ENCODE results near the gene RTBDN. TPM values are rescaled to one million over a fixed set of nuclear protein-coding genes. Genes with fewer than 3 reads are reported as not detected.
A peak's percentile ranks its signal among the peaks of the same experiment; 100 is the strongest.

Gene RTBDN
- total RNA-seq, 1 donor: not detected

DNA sequence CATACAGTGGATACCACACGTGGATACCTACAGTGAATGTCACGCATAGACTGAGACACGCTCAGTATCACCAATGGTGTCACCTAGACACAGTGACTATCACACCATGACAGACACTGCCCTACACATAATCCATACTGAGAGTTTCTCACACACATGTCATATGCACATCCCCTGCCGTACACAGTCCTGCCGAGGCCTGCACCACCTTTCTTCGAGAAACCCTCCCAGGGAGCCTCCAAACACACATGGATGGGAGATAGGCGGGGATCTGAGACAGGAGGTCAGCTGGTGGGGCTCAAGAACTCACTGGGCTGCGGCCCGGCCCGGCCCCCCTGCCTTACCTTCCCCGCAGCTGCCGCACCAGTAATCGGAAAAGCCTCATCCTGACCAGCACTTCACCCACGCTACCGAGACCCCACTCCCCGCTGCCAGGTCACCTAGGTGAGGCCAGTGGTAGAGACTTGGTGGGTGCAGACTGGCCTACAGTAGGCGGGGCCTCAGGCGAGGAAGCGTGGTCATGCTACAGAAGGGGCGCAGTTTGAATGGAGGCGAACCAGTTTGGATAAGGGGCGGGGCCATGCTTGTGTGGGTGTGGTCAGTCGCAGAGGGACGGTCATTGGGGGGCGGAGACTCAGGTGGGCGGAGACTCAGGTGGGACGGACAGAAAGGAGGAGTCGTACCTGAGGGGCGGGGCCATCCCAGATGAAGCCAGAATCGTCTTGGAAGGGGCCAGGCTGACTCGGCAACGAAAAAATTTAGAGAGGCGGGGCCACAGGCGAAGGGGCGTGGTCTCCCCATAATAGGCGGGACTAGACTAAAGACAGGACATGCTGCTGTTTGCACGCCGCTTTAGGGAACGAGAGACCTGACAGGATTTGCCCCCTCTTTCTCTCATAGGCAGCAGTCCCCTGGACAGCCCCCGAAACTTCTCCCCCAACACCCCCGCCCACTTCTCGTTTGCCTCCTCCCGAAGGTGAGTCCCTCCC lies 6.0 kb upstream of the RTBDN start:
- TF ChIP-seq, protein P1, sequence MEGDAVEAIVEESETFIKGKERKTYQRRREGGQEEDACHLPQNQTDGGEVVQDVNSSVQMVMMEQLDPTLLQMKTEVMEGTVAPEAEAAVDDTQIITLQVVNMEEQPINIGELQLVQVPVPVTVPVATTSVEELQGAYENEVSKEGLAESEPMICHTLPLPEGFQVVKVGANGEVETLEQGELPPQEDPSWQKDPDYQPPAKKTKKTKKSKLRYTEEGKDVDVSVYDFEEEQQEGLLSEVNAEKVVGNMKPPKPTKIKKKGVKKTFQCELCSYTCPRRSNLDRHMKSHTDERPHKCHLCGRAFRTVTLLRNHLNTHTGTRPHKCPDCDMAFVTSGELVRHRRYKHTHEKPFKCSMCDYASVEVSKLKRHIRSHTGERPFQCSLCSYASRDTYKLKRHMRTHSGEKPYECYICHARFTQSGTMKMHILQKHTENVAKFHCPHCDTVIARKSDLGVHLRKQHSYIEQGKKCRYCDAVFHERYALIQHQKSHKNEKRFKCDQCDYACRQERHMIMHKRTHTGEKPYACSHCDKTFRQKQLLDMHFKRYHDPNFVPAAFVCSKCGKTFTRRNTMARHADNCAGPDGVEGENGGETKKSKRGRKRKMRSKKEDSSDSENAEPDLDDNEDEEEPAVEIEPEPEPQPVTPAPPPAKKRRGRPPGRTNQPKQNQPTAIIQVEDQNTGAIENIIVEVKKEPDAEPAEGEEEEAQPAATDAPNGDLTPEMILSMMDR (IDR thresholded peaks at IDR 0.05; ENCODE audit: insufficient read depth, low read depth, low read length): no peak
- H3K4me3 ChIP-seq (ENCODE audit: low read depth, low read length): peak overlapping the region; percentile 45
- DNase-seq (ENCODE audit: low read depth): peak; percentile 53

DNA sequence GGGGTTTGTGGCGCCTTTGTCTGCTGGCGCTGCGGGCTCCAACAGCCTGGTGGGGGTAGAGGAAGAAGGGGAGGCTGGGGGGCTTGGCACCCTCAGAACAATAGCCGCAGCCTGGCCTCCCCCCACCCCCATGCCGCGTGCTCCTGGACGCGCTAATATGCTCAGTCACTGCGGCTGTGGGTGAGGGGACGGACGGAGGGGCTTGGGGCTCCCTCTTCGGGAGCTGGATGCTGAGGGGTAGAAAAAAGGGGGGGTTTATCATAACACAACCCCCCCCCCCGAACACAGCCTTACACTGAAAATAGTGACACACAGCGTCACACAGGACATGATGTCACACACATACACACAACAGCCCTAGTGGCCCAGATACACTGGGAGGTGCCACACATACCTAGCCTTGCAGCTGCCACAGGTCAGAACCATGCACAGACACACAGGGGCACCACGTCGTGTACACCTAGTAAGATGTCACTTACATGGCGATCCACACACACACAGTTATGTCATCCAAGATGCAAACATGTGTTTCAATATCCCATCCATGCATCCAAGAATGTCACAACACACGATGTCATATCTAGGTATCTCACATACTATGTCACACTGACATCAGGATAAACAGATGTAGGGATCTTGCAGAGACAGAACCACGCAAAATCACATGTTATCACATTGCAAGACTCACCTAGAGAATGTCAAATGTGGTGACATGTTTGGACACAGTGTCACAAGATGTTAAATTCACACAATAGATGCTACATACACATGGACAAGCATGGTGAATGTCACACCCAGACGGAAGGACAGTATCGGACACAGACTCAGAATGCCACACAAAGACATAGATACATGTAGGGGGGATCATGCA lies 4.7 kb upstream of the RTBDN start:
- TF ChIP-seq, protein P1 (IDR thresholded peaks at IDR 0.05; ENCODE audit: insufficient read depth, low read depth, low read length): no peak
- no peak for DNase-seq (ENCODE audit: low read depth)

DNA sequence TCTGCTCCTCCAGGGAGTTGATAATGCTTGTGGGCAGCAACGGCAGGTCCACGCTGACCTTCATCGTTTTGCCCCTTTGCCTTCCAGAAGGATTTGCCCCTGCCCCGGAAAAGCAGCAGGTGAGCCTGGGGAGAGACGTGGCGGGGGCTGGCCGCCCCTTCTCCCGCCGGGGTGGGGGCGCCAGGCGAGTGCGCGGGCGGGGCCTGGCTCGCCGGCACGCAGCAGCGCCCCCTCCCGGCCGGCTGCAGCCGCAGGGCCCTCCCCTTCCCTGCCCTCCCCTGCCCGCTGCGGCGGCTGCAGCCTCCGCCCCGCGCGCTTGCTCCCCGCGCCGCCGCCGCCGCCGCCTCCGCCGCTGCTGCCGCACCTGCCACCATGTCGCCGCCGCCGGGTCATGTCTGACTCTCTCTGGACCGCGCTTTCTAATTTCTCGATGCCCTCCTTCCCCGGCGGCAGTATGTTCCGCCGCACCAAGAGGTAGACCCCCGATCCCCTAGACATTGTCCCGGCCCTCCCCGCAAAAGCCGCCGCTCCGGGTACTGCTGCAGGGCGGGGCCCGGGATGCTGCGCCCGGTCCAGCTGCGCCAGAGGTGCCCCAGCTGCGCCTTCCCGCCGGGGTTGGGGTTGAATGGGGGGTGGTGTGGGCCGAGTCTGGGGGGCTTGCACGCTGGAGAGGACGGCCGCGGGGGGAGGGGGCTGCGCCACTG lies 4.0 kb upstream of the RTBDN start, which contains the start of gene MAST1:
TSS of gene MAST1 (plus strand) at position 334 of the 704 bp plus-strand sequence. CDS start at position 392, 58 bp downstream.
- TF ChIP-seq, protein P1 (IDR thresholded peaks at IDR 0.05; ENCODE audit: insufficient read depth, low read depth, low read length): no peak
- peak within 1 kb of the TSS; percentile 34 for H3K4me3 ChIP-seq (ENCODE audit: low read depth, low read length)
- DNase-seq (ENCODE audit: low read depth): peak; percentile 17

More for the DNA sequence above, 4.7 kb upstream of the RTBDN start:
- no peak overlapping the region for H3K4me3 ChIP-seq (ENCODE audit: low read depth, low read length)

DNA sequence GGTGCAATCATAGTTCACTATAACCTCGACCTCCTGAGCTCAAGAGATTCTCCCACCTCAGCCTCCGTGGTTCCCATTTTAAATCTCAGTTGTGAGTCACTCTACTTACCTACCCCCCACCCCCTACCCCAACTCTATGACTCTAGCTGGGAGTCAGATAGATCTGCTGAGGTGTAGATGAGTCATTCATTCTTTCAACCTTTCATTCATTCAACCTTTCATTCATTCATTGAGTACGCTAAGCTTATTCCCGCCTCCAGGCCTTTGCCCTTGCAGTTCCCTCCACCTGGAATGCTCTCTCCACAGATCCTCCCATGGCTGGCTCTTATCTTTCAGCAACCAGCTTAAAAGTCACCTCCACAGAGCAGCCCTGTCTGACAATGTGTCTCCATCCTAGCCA lies 2.8 kb upstream of the RTBDN start:
- H3K4me3 ChIP-seq (ENCODE audit: low read depth, low read length): no peak overlapping the region
- TF ChIP-seq, protein P1 (IDR thresholded peaks at IDR 0.05; ENCODE audit: insufficient read depth, low read depth, low read length): no peak
- no peak for DNase-seq (ENCODE audit: low read depth)

DNA sequence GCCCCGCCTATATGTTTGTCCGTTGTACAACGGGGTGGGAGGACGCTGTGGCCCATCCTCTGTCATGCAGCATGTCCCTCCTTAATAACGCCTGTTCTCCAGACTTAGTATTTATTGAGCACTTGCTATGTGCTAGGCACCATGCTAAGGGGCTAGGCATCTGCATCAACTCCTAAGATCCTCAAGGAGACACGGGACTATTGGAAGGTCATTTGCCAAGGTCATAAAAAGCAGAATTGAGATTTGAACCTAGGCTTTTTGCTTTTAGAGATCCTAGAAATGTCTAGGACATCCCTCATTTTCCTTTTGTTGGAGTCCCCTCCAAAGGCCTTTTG lies 2.1 kb upstream of the RTBDN start:
- DNase-seq (ENCODE audit: low read depth): no peak
- no peak overlapping the region for H3K4me3 ChIP-seq (ENCODE audit: low read depth, low read length)
- TF ChIP-seq, protein P1 (IDR thresholded peaks at IDR 0.05; ENCODE audit: insufficient read depth, low read depth, low read length): no peak

All from fibroblast of villous mesenchyme (primary cell).